Measurements from ENCODE around the gene AUNIP.
"Not testable (repeated sequence)": the region's sequence is repeated elsewhere in the genome, so short reads cannot be mapped to it uniquely, and the experiment has no call there.

The AUNIP gene

DNA sequence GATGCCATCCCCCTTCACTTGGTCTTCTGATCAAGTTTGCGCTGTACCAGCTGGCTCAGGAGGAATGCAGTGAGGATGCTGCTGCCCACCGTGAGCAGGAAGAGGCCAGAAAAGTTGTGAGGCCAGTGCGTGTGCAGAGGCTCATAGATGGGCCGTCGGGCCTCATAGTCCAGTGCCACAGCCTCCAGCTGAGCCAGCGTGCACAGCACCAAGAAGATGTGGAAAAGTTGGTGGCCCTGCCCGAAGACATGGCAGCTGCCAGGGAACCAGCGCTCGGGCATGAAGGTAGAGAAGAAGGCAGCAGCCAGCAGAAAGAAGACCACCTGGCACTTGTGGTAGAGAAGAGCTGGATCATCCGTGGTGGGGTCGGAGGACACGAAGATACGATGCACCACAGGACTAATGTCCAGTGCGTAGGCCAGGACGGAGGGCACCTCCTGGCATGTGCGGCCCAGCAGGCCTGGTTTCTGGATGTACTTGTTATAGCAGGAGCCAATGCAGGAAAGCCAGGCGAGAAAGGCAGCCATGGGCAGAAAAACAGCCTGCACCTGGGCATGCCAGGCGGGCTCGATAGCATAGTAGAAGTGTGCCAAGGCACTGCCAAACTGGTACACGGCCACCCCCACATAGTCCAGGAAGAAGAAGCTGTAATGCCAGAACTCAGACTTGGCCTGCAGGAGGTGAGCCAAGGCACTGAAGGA is 3.7 kb upstream of the AUNIP start:
- no peak for DNase-seq

DNA sequence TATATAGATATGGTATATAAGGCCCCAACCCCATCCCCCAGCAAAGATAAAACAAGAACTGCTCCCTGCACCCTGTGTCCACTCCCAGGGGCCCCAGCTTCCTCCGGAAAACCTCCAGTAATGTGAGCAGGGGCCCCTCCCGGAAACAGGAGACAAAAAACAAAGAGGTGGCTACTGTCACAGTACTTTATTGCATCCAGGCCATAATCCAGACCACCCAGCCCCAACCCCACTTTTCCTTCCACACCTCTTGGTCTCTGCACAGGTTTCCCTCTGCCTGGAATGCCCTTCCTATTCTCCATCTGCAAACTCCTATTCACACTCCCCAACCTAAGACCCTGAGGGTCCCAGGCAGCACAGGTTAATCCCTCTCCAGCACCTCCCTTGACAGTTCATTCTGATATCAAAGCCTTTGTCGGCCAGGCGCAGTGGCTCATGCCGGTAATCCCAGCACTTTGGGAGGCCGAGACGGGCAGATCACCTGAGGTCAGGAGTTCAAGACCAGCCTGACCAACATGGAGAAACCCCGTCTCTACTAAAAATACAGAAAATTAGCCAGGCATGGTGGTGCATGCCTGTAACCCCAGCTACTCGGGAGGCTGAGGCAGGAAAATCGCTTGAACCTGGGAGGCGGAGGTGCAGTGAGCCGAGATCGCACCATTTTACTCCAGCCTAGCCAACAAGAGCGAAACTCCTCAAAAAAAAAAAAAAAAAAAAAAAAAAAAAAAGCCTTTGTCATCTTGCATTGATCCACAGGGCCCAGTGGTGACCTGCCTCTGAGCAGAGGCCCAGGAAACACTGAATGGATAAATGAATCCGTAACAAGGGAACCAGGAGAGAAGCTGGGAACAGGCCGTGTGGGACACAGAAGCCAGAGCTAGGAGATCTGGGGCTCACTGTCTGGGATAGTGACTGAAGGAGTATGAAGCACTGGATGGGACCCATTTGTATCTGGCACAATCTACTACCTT is 2.3 kb upstream of the AUNIP start:
- DNase-seq: no peak

DNA sequence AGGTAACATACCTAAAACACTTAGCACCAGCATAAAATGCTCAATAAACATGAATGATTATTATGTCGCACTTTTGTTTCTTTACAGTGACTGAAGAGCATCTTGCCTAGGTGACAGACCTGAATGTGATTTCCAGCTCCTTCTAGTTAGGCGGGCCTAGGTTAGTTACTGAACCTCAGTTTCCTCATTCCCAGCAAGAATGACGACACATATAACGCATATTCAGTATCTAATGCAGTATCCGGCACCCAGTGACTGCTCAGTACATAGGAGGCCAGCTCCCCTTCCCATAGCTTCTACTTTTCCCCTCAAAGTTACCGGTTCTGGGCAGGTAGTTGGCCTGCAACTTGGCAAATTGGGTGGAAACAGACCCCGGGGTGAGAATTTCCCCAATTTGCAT is 763 bp downstream of the AUNIP start:
- DNase-seq: no peak

DNA sequence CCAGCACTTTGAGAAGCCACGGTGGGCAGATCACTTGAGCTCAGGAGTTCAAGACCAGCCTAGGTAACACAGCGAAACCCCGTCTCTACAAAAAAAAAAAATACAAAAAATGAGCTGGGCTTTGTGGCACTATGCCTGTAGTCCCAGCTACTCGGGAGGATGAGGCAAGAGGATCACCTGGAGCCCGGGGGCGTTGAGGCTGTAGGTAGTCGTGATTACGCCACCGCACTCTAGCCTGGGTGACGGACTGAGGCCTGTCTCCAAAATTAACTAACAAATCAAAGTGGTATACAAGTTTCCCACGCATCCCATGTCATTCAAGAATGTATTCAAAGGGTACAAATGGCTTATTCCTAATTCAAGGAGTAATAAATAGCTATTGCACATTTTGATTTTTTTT is 2.4 kb downstream of the AUNIP start:
- DNase-seq: no peak

DNA sequence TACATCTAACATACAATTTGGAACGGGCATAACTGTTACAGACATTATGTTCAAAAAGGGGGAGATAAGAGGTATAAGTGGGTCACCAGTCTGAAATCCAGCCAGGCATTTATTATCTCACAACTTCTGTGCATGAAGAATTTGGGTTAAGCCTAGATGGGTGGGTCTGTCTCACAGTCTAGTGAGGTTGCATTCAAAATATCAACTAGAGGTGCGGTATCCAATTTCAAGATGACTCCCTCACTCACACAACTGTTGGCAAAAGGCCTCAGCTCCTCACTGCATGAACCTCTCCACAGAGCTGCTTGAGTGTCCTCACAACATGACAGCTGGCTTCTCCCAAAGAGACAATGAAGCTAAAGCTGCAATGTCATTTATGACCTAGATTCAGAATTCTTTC is 4.7 kb downstream of the AUNIP start:
- no peak for DNase-seq

DNA sequence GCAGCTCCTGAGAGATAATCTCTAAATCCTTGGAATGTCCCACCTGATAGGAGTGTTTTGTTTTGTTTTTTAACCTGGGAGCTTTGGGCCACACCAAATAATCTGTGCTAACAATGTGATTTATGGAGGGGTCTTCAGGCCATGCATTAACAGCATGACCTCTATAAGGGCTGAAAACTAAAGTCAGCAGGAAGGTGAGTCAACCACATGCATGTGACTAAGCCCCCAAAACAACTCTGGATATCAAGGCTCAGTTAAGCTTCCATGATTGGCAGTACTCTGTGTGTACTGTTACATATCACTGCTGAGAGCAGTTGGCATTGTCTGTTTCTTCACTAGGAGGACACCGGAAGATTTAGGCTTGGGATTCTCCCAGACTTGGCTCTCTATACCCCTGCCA is 10.7 kb downstream of the AUNIP start:
- DNase-seq: no peak

DNA sequence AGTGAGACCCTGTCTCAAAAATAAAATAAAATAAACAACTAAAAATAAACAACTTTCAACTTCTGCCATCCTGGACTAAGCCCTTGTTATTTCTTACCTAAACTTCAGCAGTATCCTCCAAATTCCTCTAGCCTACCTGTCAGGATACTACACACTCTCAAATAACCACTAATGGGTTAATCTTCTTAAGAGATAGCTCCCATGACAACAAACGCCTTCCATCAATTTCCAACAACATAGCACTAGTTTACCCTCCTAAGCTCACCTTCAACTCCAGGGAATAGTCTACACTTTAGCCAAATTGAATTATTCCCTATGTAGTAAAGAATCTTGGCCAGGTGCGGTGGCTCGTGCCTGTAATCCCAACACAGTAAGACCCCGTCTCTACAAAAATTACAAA is 11.3 kb downstream of the AUNIP start:
- DNase-seq: no peak

DNA sequence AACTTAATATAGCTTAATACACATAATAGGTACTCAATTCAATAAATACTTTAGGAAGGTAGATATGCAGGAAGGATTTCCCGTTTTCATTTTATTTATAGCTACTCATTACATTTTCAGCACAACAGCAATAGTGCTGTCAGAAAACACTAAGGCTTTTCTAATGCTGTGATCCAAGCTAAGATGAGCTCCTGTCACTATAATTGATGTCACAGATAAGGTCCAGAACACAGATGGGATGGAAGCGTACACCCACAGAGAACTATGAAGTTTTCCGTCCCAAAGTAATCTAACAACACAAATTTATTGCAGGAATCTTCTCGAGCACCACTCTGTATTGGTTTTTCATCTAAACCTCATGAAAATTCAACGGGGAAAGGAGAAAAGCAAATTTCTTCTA is 13.6 kb downstream of the AUNIP start:
- DNase-seq: no peak

DNA sequence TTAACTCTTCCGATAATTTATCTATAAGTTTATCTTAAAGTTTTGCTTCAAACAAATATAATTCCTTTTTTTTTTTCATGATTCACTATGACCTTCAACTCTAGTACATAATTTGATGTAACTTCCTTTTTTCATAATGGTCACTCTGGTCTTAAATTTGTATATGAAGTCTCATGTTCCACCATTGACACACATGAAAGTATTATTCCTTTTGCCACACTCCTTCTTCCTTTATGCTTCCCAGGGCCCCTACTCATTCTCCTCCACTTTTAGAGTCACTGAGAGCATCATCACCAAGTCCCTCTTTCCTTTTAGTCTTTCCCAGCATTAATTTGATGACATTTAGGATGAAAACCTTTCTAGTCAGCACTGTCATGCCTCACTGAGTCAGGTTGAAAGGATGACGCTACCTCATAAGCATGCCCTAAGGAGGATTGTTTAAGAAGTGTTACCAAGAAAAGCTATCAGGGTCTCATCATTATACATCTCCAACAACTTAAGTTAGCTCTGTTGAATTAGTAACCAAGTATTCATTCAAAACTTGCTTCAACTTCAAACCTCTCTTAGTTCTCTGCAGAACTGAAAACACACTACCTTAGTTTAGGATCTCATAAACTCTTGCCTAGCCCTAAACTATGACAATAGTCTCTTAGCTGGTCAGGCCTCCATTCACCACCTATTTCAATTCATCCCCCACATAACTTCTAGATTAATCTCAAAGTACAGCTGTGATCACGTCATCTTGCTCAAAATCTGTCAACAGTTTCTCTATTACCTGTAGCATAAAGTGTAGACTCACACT is 14.5 kb downstream of the AUNIP start:
- DNase-seq: no peak

DNA sequence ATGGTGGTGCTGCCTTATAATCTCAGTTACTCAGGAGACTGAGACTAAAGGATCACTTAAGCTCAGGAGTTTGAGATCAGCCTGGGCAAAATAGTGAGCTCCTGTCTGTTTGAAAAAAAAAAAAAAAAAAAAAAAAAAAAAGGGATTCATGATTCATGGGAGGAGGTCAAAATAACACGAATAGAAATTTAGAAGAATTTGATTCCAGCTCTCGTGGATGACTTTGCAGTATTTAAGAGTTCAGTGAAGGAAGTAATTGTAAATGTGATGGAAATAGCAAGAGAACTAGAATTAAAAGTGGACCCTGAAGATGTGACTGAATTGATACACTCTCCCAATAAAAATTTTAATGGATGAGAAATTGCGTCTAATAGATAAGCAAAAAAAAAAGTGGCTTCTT is 15.8 kb downstream of the AUNIP start:
- no peak for DNase-seq

DNA sequence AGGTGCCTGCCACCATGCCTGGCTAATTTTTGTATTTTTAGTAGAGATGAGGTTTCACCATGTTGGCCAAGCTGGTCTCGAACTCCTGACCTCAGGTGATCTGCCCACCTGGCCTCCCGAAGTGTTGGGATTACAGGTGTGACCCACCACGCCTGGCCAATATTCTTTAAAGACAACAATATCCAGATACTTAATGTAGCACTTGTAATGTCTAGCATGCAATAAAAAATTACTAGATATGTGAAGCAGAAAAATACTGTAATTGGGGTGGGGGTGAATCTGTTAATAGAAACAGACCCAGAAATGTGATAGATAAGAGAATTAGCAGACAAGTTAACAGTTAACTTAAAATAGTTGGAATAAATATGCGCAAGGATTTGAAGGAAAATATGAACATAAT is 19.4 kb downstream of the AUNIP start:
- DNase-seq: not testable (repeated sequence)

DNA sequence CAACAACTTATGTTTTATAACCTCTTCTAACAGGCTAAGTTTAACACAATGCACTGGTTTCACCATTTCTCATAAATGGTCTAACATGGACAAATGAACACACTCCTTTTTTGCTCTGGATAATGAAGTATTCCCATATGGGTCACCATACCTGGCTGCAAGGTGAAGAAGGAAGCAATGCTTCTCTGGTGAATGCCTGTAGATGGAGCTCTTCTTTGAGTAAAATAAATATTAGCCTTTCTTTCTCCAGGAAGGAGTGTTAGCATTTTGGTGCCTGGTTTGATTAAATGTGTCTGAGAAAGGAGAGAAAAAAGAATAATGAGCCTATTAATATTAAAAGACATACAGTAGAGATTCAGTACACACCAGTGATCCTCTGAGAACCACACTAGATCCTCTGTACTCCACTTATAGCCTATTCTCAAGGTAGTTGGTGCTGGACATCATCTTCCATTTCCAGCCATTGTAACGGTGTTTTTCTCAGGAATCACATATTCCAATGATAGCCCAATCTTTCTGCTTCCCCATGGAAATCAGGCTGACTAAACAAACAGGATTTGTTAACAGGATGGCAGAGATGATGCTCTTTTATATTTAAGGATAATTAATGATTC is 21.9 kb downstream of the AUNIP start:
- no peak for DNase-seq

DNA sequence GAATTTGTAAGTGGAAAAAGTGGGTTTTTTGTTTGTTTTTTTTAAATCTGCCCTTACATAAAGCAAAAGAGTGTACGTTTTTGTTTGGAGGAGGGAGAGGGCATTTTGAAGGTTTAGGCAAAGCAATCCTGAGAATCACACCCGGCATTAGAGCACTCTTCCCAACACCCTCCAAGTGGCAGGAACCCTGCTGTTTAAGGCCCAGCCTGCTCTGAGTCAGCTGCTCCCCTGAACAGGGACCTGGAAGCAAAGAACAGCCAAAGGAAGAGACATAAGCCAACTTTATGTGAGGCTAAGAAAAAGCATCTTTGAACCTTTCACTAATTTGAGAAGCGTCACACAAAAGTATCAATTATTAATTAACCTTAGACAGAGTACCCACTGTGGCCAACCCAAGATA is 22.6 kb downstream of the AUNIP start:
- no peak for DNase-seq

DNA sequence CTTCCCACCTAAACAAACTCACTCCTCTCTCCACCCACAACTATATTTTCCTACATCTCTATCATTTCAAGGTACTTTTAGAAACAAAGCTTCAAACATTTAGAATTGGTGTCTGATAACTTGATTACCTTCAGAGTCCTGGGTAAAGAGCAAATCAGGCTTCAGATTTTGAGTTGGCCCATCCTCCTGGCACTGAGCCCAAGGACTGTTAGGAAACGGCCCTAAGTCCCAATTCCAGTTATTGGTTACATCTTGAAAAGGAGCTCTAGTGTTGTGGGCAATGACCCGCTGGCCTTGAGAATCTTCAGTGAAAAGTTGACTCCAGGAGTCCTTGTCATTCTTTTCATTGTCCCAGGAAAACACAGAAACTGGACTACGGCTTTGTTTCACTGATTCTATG is 24.4 kb downstream of the AUNIP start:
- no peak for DNase-seq

DNA sequence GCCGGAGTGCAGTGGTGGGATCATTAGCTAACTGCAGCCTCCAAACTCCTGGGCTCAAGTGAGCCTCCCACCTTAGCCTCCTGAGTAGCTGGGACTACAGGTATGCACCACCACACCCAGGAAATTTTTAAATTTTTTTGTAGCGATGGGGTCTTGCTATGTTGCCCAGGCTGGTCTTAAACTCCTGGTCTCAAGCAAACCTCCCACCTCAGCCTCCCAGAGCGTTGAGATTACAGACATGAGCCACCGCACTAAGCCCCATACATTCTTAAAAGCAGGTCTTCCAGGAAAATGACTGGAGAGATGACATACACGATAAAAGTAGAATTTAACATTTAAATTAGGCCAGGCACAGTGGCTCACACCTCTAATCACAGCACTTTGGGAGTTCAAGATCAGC is 26.1 kb downstream of the AUNIP start:
- no peak for DNase-seq

DNA sequence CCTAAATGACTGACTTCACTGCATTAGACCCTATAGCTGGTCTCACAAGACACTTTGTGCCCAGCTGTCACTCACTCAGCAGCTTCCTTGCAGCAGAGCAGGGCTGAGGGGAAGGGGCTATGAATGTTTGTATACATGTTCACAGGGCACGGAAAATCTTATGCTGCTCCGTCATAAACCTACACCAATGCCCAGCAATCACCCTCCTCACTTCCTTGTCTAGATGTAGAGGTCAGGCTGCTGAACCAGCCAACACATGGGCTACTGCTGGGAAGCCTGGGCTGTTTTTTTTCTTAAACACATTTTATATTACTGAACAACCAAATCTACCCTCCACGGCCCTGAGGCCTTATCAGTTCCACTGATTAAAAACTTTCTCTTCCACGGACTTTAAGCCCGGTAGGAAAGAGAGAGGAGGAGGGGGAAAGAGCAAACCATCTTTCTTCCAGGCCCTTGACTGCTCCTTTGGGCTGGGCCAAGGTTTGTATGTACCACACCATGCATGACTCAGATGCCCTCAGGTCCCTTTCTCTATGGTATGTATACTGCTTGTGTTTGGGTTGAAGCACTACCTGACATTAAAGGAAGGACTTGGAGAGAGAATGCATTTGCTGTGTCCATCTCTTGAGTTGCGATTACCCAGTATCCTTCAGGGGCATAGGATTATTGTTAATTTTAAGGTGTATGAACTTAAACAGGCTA is 26.8 kb downstream of the AUNIP start:
- no peak for DNase-seq

DNA sequence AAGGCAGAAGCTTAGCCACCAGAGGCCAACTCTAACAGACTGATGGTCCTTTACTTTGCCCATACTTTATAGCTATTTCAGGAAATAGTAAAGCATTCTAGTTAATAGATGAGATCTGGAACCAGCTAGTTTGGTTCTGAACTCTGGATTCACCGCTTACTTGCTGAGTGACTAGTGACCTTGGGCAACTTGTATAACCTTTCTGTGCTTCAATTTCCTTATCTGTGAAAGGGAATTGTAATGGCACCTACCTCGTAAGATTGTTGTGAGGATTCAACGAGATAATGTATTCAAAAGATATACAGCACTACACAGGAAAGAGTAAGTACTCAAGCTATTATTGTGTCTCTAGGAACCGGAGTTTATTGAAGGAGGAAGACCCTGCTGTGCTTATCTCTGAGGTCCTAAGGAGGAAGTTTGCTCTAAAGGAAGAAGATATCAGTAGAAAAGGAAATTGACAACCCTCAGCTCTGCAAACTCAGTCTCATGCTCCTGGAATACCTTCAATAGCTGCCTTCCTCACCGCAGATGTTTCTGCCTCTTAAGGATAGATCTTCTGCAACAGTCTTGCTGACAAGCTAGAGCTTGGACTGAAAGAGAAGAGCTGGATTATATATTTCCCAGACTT is 27.6 kb downstream of the AUNIP start:
- DNase-seq: no peak

DNA sequence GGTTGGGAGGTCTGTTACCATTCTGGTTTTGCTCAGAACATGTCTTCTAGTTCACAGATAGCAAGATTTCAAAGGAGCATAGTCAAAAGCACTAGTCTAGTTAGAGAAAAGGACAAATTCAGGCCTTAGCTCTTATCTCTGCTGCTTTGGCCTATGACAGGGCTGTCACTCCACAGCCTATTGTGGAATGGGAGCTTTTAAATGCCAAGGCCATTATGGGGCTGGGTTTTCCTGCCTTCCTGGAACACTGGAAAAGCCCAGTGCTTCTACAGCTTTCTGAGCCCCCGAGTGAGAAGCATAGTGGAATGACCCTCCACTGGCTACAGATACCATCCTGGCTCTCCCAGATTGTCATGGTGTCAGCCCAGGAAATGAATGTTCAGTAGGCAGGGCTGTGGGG is 30.2 kb downstream of the AUNIP start:
- DNase-seq: no peak

DNA sequence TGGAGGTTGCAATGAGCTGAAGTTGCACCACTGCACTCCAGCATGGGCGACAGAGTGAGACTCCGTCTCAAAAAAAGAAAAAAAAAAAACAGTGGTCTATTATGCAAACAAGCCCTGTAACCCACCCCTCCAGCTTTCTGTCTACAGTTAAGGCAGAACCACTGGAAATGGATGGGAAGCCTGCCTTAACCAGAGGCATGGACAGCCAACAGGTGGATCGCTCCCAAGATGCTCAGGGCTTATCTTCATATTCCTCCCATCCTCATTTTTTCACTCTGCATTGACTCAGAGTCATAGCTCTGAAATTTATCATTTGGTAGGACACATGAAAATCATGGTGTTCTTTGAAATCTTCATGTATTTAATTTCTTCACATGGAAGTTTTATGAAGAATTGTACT is 30.8 kb downstream of the AUNIP start:
- DNase-seq: no peak

DNA sequence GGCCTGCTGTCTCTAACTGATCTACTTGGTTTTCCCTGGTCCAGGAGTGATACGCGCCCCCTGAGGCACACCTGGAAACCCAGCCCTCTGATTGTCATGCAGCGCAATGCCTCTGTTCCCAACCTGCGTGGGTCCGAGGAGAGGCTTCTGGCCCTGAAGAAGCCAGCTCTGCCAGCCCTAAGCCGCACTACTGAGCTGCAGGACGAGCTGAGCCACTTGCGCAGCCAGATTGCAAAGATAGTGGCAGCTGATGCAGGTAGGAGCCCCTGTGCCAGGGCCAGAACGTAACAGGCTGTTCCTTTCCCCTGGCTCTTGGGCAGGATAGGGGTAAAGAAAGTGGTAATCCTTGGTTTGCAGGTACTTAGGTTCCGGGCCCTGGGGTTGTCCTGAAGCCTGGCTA is 32.7 kb downstream of the AUNIP start:
- no peak for DNase-seq

DNA sequence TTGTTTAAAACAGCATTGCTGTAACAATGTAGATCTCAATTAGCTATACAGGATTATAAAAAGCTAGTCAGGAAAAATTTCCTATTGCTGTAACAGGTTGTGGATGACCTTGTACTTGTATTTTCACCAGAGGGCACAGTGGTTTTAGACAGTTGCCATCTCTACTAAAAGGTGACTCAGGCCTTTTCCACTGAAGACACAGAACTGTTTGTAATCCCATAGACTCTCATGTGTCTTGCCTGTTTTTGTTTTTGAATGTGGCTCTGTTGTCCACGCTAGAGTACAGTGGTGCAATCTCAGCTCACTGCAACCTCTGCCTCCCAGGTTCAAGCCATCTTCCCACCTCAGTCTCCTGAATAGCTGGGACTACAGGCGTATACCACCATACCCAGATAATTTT is 33.7 kb downstream of the AUNIP start:
- no peak for DNase-seq

DNA sequence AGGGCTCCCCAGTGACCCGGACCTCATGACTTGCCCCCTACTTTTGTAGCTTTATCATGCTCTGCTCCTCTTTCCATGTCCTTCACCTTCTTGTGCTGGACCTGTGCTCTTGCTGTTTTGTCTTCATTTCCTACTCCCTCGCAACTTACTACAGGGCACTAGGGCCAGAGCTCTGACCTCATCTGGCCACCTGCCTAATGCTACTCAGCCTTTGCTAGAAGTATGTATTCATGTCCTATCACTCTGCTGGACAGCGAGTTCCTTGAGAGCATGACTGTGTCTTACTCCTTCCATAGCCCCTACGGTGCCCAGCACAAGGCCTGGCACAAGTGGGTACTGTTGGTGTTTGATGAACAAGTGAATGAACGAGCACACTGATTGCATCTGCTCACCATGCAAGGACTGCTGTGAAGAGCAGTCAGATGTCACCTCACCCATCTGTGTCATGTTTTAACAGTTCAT is 37.6 kb downstream of the AUNIP start:
- DNase-seq: no peak
